Suppressor macrophage treated with lipopolysaccharide for 1 hour (primary cell): ENCODE data around the gene PTPRA.

Source experiments
- DNase-seq, 3 donors: peaks; one replicate each; pipeline ENCODE4 v3.0.0-alpha.2; 2020 to 2022

Gene PTPRA

DNA sequence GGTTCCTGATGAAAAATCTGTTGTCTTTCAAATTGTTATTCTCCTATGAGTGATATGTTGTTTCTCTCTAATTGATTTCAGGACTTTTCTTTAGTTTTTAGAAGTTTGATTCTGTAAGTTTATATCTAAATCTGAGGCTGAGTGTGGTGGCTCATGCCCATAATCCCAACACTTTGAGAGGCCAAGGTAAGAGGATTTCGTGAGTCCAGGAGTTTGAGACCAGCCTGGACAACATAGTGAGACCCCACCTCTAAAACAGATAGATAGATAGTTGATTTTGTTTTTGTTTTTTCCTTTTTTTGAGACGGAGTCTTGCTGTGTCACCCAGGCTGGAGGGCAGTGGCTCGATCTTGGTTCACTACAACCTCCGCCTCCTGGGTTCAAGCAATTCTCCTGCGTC is 64.6 kb downstream of the PTPRA start:
- DNase-seq, result no peak

DNA sequence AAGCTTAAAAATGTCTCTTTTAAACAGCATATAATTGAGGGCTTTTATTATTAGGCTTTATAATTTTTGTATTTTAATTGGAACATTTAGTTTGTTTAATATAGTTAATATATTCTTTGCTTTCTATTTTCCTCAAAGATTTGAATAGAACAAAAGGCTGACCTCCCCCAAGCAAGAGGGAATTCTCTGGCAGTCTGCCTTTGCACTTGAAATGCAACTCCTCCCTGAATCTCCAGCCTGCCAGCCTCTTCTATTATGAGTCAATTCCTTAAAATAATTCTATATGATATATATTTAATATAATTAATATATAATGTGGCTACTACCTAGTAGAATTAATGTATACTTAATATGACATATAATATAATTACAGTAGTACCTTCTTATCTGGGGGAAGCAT is 69.2 kb downstream of the PTPRA start:
- DNase-seq, result no peak

DNA sequence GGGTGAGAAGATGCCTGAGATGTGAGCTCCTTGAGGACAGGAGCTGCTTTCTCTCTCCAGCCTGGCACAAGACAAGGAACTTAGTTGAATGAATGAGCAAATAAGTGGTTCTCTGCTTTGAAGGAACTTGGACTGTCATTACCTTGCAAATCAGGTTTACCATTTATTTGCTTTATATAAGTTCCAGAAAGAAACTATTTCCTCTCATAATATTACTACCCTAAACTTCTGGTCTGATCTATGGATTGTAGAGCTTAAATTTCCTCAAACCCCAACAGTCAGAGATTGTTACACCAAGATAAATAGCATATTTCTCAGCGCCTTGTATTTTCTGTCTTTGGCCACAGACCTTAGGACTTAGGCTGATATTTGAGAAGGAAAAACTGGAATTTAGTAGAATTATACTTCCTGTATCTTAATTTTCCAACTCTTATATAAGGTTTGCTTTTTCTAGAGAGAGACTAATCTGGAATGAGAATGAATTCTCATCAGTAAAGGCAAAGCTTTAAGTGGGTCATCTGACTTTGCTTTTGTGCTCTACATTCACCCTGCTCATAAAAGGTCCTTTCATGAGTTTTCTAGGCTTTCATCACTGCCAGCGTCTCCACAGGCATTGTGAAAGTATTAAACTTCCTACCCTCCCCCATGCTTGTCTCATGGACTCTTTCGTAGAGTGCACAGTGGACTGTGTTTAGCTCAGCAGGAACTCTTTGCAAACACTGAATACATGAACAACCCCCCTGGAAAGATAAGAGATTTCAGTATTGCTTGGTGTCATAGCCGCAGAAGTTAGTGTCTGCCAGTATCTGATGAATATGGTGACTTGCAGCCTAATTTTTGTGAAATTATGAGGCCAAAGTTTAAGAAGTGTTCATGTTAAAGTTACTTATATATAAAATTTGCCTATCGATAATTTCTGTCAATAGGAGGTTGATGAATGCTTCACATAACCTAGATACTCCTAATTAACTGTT is 74.0 kb downstream of the PTPRA start:
- DNase-seq, result peak; percentile 72 to 79 (median 74)

DNA sequence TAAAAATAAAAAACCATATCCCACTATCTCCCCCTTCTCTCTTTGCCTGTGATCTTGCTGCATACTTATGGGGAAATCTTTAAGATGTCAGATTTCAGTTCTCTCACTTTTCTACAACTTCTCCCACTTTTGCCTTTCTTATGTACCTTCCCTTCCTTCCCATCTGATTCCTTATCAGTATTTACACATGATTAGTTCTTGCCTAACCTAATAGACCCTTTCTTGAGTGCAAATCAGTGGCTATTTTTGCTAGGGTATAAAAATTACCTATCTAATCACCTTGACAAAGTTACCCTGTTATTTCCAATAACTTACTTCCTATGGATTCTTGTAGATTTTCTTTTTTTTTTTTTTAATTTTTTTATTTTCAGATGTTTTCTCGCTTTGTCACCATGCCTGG is 75.7 kb downstream of the PTPRA start:
- no peak for DNase-seq

DNA sequence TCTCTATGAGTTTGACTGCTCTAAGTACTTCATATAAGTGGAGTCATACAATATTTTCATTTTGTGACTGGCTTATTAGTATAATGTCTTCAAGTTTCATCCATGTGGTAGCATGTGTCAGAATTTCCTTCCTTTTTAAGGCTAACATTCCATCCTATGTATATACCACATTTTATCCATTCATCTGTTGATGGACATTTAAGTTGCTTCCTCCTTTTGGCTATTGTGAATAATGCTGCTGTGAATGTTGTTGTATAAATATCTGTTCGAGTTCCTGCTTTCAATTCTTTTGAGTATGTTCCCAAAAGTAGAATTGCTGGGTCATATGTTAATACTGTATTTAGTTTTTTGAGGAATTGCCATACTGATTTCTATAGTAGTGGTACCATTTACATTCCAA is 79.5 kb downstream of the PTPRA start:
- DNase-seq, result peak; percentile 18 to 74 (median 57)

DNA sequence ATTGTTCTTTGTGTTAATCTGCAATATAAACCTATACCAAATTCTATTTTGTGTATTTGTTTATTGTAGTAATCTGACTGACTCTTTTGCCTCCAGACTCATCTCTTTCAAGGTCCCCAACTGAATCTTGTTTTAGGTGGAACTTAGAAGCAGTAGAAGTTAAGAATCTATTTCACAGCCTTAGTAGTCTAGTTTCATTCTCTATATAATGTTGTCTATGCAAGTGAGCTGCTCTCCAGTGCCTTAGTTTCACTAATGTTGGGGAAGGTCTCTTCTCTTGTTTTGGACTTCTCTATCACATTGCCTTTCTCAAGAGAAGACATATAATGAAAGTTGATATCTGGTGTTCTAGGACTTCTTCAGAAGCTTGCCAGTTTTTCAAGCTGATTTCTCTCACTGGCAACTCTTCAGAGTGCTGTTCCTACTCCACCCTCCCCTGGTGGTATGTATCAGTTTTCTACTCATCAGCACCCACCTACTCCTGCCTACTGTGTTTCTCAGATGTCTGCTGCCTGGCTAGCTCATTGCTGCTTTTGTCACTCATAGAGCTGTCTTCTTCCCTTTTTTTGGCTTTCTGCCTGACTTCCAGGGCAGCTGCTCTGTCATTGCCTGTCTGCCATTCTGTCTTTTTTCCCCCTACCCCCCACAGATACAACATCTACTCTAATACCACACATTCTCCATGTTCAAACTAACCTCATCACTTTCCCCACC is 82.1 kb downstream of the PTPRA start:
- peak; percentile 38 to 57 (median 56) for DNase-seq

DNA sequence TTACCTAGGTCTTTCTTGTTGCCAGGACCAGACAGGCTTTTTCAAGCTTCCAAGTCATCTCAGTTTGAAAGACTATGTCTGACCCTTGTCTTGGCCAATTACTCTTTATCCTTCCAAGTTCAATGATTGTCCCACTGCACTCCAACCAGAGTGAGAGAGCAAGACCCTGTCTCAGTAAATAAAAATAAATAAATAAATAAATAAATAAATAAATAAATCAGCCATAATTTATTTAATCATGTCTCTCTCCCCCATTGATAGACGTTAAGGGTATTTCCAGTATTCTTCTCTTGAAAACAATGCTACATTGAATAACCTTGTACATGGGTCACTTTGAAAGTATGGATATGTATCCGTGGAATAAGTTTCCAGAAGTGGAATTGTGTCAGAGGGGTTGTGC is 83.2 kb downstream of the PTPRA start:
- no peak for DNase-seq

DNA sequence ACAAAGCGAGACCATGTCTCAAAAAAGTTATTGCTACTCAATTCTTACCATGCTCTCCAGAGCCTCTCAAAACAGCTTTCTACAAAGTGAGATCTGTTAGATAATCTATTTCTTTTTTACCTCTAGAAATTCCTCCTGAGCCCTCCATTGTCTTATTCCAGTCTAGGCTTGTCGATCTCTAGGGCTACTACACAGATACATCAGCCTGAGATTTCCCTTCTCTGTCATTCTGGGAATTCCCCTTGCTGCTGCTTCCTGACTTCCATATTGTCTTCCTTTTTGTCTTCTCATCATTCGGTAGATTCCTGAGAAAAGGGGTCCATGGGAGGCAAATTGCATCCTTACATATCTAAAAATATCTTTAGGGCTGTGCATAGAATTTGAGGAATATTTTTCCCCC is 94.6 kb downstream of the PTPRA start:
- DNase-seq, result peak in 1 of 3 donors; percentile 40

DNA sequence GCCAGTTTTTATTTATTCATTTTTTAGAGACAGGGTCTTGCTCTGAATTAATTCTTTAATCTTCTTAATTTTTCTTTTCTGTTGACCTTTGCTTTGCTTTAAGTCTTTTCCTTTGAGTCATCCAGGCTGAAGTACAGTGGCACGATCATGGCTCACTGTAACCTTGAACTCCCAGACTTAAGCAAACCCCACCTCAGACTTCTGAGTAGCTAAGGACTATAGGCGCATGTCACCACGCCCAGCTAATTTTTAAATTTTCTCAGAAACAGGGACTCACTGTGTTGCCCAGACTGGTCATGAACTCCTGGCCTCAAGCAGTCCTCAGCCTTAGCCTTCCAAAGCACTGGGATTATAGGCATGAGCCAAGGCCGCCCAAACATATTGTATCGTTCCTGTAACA is 98.8 kb downstream of the PTPRA start:
- DNase-seq, result no peak

DNA sequence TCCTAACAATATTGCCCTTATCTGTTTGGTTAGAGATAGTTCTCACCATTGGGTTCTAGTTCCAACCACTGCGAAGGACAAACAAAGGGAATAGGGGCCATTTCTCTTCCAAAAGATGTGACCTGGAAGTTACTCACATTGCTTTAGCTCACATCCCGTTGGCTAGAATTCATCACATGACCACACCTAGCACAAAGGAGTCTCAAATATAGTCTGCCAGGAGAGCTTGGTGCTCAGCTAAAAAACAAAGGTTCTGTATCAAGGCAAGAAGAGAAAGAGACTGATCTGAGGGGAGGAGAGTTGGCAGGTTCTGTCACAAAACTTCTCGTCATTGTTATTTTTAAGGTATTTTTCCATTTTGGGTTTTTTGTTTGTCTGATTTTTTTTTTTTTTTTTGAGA is 100.3 kb downstream of the PTPRA start:
- DNase-seq, result no peak

DNA sequence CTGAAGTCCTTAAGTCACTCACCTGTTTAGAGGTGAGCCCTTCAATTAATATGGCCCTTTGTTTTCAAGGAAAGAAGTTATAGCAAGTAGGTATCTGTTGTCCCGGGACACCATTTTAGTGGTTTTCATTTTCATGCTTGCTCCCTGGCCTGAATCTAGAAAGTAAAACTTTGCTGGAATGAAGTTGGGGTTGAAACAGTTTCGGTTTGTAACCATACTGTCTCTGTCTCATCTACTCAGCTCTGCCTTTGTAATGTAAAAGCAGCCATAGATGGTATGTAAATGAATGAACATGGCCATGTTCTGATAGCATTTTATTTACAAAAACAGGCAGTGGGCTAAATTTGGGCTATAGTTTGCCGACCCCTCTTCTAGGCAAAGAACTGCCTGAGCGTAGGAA is 105.2 kb downstream of the PTPRA start:
- DNase-seq, result no peak

DNA sequence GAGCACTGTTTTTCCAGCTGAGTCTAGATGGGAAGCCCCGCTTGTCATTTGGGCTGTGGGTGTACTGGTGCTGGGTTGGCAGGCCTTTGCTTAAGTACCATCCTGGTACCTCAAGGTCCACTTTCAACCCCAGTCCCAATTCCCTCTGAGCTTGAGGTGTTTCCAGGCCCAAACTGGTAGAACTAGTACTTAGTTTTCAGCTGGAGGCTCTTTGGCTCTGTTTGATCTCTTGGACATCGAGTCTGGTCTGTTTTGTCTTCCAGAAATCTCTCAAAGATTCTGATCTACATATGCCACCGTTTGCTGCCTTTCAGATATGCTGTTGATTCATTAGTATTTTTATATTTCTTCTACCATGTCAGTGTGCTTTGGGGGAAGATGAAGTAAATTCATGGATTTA is 108.4 kb downstream of the PTPRA start:
- DNase-seq, result no peak

DNA sequence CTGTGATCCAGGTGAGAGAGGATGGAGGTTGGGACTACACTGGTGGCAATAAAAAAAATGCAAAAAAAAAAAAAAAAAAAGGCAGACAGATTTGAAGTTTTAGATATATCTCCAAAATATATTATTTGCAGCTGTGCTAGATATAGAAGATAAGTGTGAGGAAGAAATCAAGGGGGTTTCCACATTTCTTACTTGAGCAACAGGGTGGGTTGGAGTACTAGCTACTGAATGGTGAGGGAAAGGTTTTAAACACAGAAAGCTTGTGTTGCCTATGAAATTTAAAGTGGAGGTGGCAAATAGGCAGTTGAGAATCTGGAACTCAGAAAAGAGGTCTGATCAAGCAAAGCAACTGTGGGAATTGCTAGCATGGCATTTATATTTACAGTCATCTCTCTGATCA is 110.2 kb downstream of the PTPRA start:
- DNase-seq, result peak; percentile 10 to 21 (median 20)

DNA sequence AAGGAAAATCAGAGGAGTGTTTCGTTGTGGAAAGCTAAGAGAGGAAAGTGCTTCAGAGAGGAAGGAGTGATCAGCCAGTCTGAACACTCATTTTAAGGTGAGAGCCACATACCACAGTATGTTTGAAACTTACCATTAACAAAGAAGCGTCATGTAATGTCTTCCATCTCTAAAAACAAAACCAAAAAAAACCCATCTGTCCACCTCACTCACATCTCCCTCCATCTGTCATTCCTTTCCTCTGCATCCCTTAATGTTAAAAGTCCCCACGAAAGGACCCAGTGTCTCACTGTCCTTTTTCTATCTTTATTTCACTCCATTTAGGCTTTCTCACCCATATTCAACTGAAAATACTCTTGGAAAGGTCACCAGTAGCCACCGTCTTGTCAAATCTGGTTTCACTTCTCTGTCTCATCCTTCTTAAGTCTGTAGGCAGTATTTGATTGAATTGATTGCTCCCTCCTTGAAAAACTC is 110.8 kb downstream of the PTPRA start:
- peak; percentile 28 to 66 (median 40) for DNase-seq

DNA sequence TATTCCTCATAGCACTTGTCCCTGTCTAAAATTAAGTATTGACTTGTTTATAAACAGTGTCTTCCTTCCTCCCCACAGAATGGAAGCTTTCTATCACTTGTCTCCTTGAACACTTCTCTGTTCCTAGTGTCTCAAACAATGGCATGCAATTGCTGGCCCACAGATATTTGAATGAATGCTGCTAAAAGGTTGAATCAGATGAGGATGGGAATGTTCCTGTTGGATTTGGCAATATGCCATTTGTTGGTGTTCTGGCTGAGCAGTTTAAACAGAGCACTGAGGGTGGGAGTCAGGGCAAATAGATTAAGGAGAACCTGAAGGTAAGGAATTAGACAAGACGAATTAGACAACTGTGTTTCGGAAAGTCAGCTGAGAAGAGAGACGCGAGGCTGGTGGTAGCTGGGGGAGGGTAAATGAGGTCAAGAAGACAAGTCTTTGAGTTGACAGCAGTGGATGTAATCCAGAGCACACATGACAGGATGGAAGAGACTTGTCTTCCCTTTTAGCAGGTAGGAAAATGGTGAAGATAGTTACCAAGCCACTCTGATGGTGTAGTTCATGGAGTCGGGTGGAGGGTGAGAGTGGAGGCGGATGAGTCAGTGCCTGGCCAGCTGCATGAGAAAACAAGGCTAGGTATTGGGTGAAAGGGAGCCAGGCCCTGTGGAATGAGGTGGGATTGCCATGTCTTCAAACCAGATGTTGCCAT is 111.8 kb downstream of the PTPRA start:
- peak; percentile 62 to 73 (median 71) for DNase-seq

DNA sequence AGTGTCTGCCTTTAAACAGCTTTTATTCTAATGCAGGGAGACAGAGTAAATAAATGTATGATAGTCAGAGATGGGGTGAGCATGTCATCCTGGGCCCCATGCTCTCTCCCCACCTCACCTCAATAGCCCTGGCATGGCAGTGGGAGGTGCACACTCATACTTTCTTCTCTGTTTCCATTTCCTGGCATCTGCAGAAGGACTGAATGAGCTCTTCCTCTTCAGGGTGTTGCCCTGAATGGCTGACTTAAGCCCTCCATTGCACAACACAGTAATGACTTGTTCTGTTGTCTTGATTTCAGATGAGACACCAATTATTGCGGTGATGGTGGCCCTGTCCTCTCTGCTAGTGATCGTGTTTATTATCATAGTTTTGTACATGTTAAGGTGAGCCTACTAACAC is 113.2 kb downstream of the PTPRA start:
- DNase-seq, result peak; percentile 87 to 98 (median 94)

DNA sequence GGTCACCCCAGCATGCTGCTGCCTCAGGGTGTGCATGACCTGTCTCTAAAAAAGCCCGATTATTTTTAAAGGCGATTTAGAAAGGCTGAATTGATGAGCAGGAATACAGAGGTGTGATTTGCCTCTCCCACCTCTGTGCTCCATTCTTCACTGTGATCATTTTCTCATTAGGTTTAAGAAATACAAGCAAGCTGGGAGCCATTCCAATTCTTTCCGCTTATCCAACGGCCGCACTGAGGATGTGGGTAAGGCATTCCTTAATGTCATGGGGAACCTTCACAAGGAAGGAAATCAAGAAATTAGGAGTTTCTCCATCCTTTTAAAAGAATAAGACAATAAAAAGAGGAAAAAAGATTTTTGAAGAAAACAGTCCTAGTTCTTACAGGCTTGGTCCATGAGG is 114.6 kb downstream of the PTPRA start:
- no peak for DNase-seq

DNA sequence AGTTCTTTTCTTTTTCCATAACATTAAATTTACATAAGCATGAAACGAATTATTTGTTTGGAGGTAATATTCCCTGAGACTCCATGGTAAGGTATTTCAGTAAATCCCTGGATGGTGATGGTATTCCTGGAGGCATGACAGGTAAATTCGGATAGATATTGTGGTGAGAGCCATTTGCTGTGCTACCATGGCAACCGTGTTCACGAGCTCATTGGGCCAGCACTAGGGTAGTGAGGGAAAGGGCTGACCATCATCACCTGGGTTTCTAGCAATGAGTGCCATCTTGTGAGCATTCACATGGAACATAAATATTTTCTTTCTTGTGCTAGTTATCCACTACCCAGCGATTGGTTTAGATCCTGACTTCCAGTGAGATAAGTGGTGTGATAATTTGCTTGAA is 118.3 kb downstream of the PTPRA start:
- no peak for DNase-seq

DNA sequence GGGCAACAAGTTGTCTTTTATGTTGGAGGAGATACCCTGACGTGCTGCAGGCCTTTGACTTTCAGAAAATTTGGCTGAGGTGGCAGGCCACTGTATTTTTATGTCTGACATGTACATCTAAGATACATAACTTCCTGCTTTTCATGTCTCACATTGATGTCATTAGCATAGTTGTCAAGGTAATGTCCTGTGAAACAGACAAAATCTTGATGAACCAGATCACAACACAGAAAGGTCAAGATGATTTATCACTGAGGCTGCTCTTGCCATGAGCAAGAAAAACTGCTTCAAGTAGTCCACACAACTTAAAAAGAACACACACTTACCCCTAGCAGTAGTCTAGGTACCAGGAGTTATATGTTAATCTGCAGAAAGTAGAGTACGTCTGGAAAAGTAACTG is 120.0 kb downstream of the PTPRA start:
- DNase-seq, result no peak

DNA sequence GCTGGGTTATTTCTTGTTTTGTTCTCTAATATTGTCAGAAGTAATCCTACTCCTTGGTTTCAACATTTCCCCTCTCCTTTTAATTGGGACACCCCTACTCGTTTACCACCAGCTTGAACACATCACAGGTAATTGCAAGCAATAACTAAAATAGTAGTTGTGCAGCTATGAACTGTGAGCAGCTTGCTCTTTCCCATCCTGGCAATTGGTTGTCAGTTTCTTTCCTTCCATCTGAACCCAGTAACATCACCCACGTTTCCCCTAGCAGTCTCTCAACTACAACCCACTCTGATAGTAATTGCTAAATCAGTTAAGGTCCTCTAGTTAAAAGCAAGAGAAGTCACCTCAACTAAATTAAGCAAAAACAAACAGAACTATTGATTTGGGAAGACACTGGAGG is 122.5 kb downstream of the PTPRA start:
- no peak for DNase-seq

DNA sequence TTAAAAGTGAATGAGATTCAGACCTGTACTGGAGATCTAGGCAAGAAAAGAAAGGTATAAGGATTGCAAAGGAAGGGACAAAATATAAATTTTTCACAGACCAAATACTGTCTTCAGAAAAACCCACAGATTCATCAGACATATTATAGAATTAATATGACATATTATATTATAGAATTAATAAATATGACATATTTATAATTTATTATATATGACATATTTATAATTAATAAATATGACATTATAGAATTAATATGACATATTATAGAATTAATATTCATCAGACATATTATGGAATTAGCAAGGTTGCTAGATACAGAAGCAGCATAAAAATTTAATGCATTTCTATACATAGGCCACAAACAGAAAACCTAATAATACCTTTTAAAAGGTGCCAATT is 125.4 kb downstream of the PTPRA start:
- no peak for DNase-seq

DNA sequence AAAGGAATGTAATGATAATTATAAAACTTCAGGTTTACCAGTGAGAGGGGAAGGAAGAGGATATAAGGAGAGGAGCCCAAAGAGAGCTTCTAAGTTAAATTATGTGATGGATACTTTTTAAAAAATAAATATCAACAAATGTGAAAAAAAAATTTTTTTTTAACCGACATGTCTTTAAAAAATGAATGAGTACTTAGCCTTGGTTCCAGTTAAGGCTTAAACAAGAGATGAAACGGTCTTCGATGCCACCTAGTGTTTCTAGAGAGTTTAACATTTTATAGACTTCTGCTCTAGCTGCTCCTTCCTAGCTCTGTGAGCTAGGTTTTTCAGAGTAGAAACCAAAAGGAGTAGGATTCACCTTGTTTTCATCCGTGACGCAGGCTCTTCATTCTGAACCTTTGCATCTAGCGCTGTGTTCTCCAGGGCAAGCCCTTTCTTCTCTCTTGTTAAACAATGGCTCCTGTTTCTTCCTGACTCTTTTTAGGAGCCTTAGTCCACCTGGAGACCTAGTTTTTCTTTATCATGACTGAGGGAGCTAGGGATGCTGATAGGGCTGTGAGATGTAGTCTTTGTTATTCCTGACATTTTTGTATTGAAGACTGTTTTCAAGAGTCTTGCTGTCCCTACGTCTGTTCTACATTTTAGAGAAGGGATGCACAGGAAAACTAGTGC is 127.7 kb downstream of the PTPRA start:
- peak; percentile 53 to 70 (median 69) for DNase-seq

DNA sequence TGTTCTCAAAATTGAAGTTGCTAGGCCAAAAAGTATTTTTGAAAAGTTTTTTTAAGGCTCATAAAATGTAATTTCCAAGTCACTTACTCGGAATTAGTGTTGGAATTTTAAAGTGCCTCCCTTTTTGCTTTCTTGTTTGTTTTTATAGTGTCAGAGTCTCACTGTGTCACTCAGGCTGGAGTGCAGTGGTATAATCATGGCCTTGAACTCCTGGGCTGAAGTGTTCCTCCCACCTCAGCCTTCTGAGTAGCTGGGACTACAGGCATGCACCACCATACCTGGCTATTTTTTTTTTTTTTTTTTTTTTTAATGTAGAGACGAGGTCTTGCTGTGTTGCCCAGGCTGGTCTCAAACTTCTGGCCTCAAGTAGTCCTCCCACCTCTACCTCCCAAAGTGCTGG is 130.1 kb downstream of the PTPRA start:
- DNase-seq, result no peak
